GM23338 (cell line): ENCODE data around the gene HYAL4. TPM values are rescaled to one million over a fixed set of nuclear protein-coding genes. Genes with fewer than 3 reads are reported as not detected.

ENCODE experiments used
- ATAC-seq: fragments of 200-7000 bp; cut with Tn5 transposase; 3 replicates; pipeline ENCODE4 v1.9.1; 2020
- DNase-seq: peaks from one replicate; pipeline ENCODE4 v3.0.0-alpha.2; 2015; ENCODE audit warnings: low spot score
- H2AFZ ChIP-seq: fragments of 200-600 bp; sonication (generic); 2 replicates; pipeline ENCODE4 v1.8.0; 2016; ENCODE audit warnings: antibody characterized with exemption, mild to moderate bottlenecking, moderate library complexity
- H3F3A ChIP-seq: fragments of 200-600 bp; sonication (generic); replicated peaks from 2 replicates; pipeline ENCODE4 v1.8.0; 2017; ENCODE audit warnings: antibody characterized with exemption, mixed run types, low read depth
- H3K27ac ChIP-seq: fragments of 200-600 bp; sonication (generic); 2 replicates; pipeline ENCODE4 v1.6.1; 2016; ENCODE audit warnings: low read depth
- H3K27me3 ChIP-seq: fragments of 200-600 bp; sonication (generic); 2 replicates; pipeline ENCODE4 v1.8.0; 2016; ENCODE audit warnings: mild to moderate bottlenecking, mixed run types, moderate library complexity; ENCODE audit not compliant: insufficient read depth
- H3K36me3 ChIP-seq: fragments of 200-600 bp; sonication (generic); 2 replicates; pipeline ENCODE4 v1.8.0; 2016; ENCODE audit warnings: mild to moderate bottlenecking; ENCODE audit not compliant: insufficient read depth
- H3K4me1 ChIP-seq: fragments of 200-600 bp; sonication (generic); 2 replicates; pipeline ENCODE4 v1.8.0; 2016; ENCODE audit warnings: mild to moderate bottlenecking, moderate library complexity; ENCODE audit not compliant: insufficient read depth
- H3K4me2 ChIP-seq: fragments of 200-600 bp; sonication (generic); 2 replicates; pipeline ENCODE4 v1.7.1; 2017; ENCODE audit warnings: mixed run types
- H3K4me3 ChIP-seq: fragments of 200-600 bp; sonication (generic); 2 replicates; pipeline ENCODE4 v1.6.1; 2016; ENCODE audit warnings: mixed run types
- H3K79me2 ChIP-seq: fragments of 200-600 bp; sonication (generic); replicated peaks from 2 replicates; pipeline ENCODE4 v1.8.0; 2017; ENCODE audit warnings: mild to moderate bottlenecking; ENCODE audit not compliant: insufficient read depth
- H3K9me2 ChIP-seq: fragments of 200-600 bp; sonication (generic); 2 replicates; pipeline ENCODE4 v1.8.0; 2017; ENCODE audit not compliant: insufficient read depth
- H4K20me1 ChIP-seq: fragments of 200-600 bp; sonication (generic); replicated peaks from 2 replicates; pipeline ENCODE4 v1.8.0; 2017; ENCODE audit warnings: mild to moderate bottlenecking; ENCODE audit not compliant: insufficient read depth
- H3K27ac Mint-ChIP-seq: 2 replicates; pipeline ENCODE4 v1.8.0; 2020; ENCODE audit warnings: inconsistent platforms, mild to moderate bottlenecking, moderate library complexity, mixed read lengths
- H3K27me3 Mint-ChIP-seq: 3 replicates; pipeline ENCODE4 v1.8.0; 2022; ENCODE audit warnings: low read depth, mild to moderate bottlenecking, moderate library complexity, mixed read lengths, inconsistent platforms; ENCODE audit not compliant: insufficient read depth, poor library complexity
- H3K36me3 Mint-ChIP-seq: 3 replicates; pipeline ENCODE4 v1.8.0; 2021; ENCODE audit warnings: low read depth, mild to moderate bottlenecking, inconsistent platforms, moderate library complexity, mixed read lengths
- H3K4me1 Mint-ChIP-seq: 3 replicates; pipeline ENCODE4 v1.8.0; 2020; ENCODE audit warnings: mild to moderate bottlenecking, inconsistent platforms, mixed read lengths
- H3K4me3 Mint-ChIP-seq: 3 replicates; pipeline ENCODE4 v1.8.0; 2021; ENCODE audit warnings: moderate library complexity, mild to moderate bottlenecking, inconsistent platforms, mixed read lengths
- H3K9me3 Mint-ChIP-seq: 3 replicates; pipeline ENCODE4 v1.8.0; 2020; ENCODE audit warnings: moderate library complexity, mild to moderate bottlenecking, inconsistent platforms, mixed read lengths
- CREB1 ChIP-seq: fragments of 250-450 bp; sonication (Bioruptor Pico); IDR thresholded peaks from 2 replicates; pipeline ENCODE4 v1.5.0; 2020; ENCODE audit warnings: low read depth, mild to moderate bottlenecking, moderate library complexity
- EZH2 ChIP-seq: fragments of 200-600 bp; sonication (generic); IDR thresholded peaks from one replicate; pipeline ENCODE4 v1.8.0; 2017; ENCODE audit warnings: antibody characterized with exemption, mild to moderate bottlenecking, low read depth; ENCODE audit not compliant: unreplicated experiment
- EZH2phosphoT487 ChIP-seq: fragments of 200-600 bp; sonication (generic); IDR thresholded peaks from one replicate; pipeline ENCODE4 v1.8.1; 2018; ENCODE audit warnings: antibody characterized with exemption; ENCODE audit not compliant: unreplicated experiment
- JUNB ChIP-seq: IDR thresholded peaks from one replicate; pipeline ENCODE4 v1.6.1; 2016; ENCODE audit warnings: antibody characterized with exemption; ENCODE audit not compliant: unreplicated experiment
- NANOG ChIP-seq: IDR thresholded peaks from 2 replicates; pipeline ENCODE4 v1.6.1; 2016; ENCODE audit warnings: antibody characterized with exemption, borderline replicate concordance
- POLR2AphosphoS5 ChIP-seq: IDR thresholded peaks from 2 replicates; pipeline ENCODE4 v1.6.1; 2016; ENCODE audit warnings: antibody characterized with exemption, low read depth
- STAT1 ChIP-seq: IDR thresholded peaks from one replicate; pipeline ENCODE4 v1.6.1; 2016; ENCODE audit warnings: antibody characterized with exemption; ENCODE audit not compliant: unreplicated experiment
- ZNF114 ChIP-seq: fragments of 250-450 bp; sonication (Bioruptor Pico); IDR thresholded peaks from 2 replicates; pipeline ENCODE4 v1.5.0; 2020; ENCODE audit warnings: mild to moderate bottlenecking, moderate library complexity
- ZNF331 ChIP-seq: fragments of 250-450 bp; sonication (Bioruptor Pico); IDR thresholded peaks from 2 replicates; pipeline ENCODE4 v1.5.0; 2020; ENCODE audit warnings: low read depth, mild to moderate bottlenecking, moderate library complexity
- polyA plus RNA-seq: library from polyadenylated mRNA; unstranded; fragments of >200 nt; fragmentation: Nextera tagmentation; extraction: Ambion mirVana; gene quantifications from 2 replicates; pipeline ENCODE4 v1.2.1, GENCODE V29; 2016
- total RNA-seq: library from RNA; depleted of rRNA; stranded (reverse); fragments of >200 nt; shearing (Covaris generic); gene quantifications from 2 replicates; pipeline ENCODE4 v1.2.3, GENCODE V29; 2014
- TF ChIP-seq, protein P1 (sequence below): IDR thresholded peaks from 2 replicates; pipeline ENCODE4 v1.6.1; 2016; ENCODE audit warnings: antibody characterized with exemption
- TF ChIP-seq, protein P2 (sequence below): IDR thresholded peaks from one replicate; pipeline ENCODE4 v1.6.1; 2018; ENCODE audit warnings: antibody characterized with exemption; ENCODE audit not compliant: unreplicated experiment
- TF ChIP-seq, protein P3 (sequence below): fragments of 250-450 bp; sonication (Bioruptor Pico); IDR thresholded peaks from 2 replicates; pipeline ENCODE4 v1.5.0; 2020; ENCODE audit warnings: mild to moderate bottlenecking, moderate library complexity
- TF ChIP-seq, protein P4 (sequence below), 2 experiments: fragments of 200-600 bp in 1 of 2; sonication (generic) in 1 of 2; conservative IDR thresholded peaks; 2 replicates each; pipeline versions ENCODE4 v1.5.1 to v1.6.1; 2016 to 2017; ENCODE audit warnings: antibody characterized with exemption in 2 of 2, low read depth in 2 of 2, mild to moderate bottlenecking in 2 of 2, moderate library complexity in 1 of 2

HYAL4 gene
- total and polyA plus RNA-seq, 2 experiments from 2014 or later: not detected

DNA sequence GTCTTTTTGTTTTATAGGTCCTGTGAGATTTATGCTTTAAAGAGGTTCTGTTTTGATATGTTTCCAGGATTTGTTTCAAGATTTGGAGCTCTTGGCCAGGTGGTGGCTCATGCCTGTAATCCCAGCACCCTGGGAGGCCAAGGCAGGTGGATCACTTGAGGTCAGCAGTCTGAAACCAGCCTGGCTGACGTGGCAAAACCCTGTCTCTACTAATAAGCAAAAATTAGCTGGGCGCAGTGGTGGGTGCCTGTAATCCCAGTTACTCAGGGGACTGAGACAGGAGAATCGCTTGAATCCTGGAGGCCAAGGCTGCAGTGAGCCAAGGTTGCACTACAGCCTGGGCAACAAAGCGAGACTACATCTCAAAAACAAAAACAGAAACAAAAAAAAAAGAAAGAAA lies 8.3 kb upstream of the HYAL4 start:
- no peaks in the 10 kb centered on the region for H3K27me3 ChIP-seq
- peak overlapping the region; percentile 24; the same call in 1 of the 2 replicates for H2AFZ ChIP-seq
- H3K27ac ChIP-seq: no peak overlapping the region
- H3K4me3 ChIP-seq: no peak overlapping the region
- H3K4me2 ChIP-seq: no peak overlapping the region
- H3K36me3 ChIP-seq: no peaks in the 10 kb centered on the region
- peaks cover 3% of the 10 kb centered on the region; the same call in 2 of the 3 replicates for H3K36me3 Mint-ChIP-seq
- no peak overlapping the region for H3K27ac Mint-ChIP-seq
- no peaks in the 10 kb centered on the region for H3K79me2 ChIP-seq
- ATAC-seq (no peak), DNase-seq (no peak)
- H3K9me3 Mint-ChIP-seq: peaks cover 2% of the 10 kb centered on the region; the same call in 2 of the 3 replicates
- H3F3A ChIP-seq: no peaks in the 10 kb centered on the region
- peaks cover 3% of the 10 kb centered on the region for H3K27me3 Mint-ChIP-seq
- H3K9me2 ChIP-seq: no peaks in the 10 kb centered on the region
- no peak overlapping the region for H3K4me3 Mint-ChIP-seq
- H4K20me1 ChIP-seq: no peaks in the 10 kb centered on the region
- no peaks in the 10 kb centered on the region for H3K4me1 Mint-ChIP-seq
- H3K4me1 ChIP-seq: no peaks in the 10 kb centered on the region
- no peak for TF ChIP-seq NANOG
- TF ChIP-seq ZNF114 (CRISPR knock-in tag): no peak
- TF ChIP-seq, protein P1, sequence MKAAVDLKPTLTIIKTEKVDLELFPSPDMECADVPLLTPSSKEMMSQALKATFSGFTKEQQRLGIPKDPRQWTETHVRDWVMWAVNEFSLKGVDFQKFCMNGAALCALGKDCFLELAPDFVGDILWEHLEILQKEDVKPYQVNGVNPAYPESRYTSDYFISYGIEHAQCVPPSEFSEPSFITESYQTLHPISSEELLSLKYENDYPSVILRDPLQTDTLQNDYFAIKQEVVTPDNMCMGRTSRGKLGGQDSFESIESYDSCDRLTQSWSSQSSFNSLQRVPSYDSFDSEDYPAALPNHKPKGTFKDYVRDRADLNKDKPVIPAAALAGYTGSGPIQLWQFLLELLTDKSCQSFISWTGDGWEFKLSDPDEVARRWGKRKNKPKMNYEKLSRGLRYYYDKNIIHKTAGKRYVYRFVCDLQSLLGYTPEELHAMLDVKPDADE: no peak
- TF ChIP-seq POLR2AphosphoS5: no peak
- TF ChIP-seq EZH2: no peak
- no peak for TF ChIP-seq JUNB
- TF ChIP-seq, protein P2, sequence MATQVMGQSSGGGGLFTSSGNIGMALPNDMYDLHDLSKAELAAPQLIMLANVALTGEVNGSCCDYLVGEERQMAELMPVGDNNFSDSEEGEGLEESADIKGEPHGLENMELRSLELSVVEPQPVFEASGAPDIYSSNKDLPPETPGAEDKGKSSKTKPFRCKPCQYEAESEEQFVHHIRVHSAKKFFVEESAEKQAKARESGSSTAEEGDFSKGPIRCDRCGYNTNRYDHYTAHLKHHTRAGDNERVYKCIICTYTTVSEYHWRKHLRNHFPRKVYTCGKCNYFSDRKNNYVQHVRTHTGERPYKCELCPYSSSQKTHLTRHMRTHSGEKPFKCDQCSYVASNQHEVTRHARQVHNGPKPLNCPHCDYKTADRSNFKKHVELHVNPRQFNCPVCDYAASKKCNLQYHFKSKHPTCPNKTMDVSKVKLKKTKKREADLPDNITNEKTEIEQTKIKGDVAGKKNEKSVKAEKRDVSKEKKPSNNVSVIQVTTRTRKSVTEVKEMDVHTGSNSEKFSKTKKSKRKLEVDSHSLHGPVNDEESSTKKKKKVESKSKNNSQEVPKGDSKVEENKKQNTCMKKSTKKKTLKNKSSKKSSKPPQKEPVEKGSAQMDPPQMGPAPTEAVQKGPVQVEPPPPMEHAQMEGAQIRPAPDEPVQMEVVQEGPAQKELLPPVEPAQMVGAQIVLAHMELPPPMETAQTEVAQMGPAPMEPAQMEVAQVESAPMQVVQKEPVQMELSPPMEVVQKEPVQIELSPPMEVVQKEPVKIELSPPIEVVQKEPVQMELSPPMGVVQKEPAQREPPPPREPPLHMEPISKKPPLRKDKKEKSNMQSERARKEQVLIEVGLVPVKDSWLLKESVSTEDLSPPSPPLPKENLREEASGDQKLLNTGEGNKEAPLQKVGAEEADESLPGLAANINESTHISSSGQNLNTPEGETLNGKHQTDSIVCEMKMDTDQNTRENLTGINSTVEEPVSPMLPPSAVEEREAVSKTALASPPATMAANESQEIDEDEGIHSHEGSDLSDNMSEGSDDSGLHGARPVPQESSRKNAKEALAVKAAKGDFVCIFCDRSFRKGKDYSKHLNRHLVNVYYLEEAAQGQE: no peak
- TF ChIP-seq STAT1: no peak
- TF ChIP-seq EZH2phosphoT487: no peak
- TF ChIP-seq, protein P3, sequence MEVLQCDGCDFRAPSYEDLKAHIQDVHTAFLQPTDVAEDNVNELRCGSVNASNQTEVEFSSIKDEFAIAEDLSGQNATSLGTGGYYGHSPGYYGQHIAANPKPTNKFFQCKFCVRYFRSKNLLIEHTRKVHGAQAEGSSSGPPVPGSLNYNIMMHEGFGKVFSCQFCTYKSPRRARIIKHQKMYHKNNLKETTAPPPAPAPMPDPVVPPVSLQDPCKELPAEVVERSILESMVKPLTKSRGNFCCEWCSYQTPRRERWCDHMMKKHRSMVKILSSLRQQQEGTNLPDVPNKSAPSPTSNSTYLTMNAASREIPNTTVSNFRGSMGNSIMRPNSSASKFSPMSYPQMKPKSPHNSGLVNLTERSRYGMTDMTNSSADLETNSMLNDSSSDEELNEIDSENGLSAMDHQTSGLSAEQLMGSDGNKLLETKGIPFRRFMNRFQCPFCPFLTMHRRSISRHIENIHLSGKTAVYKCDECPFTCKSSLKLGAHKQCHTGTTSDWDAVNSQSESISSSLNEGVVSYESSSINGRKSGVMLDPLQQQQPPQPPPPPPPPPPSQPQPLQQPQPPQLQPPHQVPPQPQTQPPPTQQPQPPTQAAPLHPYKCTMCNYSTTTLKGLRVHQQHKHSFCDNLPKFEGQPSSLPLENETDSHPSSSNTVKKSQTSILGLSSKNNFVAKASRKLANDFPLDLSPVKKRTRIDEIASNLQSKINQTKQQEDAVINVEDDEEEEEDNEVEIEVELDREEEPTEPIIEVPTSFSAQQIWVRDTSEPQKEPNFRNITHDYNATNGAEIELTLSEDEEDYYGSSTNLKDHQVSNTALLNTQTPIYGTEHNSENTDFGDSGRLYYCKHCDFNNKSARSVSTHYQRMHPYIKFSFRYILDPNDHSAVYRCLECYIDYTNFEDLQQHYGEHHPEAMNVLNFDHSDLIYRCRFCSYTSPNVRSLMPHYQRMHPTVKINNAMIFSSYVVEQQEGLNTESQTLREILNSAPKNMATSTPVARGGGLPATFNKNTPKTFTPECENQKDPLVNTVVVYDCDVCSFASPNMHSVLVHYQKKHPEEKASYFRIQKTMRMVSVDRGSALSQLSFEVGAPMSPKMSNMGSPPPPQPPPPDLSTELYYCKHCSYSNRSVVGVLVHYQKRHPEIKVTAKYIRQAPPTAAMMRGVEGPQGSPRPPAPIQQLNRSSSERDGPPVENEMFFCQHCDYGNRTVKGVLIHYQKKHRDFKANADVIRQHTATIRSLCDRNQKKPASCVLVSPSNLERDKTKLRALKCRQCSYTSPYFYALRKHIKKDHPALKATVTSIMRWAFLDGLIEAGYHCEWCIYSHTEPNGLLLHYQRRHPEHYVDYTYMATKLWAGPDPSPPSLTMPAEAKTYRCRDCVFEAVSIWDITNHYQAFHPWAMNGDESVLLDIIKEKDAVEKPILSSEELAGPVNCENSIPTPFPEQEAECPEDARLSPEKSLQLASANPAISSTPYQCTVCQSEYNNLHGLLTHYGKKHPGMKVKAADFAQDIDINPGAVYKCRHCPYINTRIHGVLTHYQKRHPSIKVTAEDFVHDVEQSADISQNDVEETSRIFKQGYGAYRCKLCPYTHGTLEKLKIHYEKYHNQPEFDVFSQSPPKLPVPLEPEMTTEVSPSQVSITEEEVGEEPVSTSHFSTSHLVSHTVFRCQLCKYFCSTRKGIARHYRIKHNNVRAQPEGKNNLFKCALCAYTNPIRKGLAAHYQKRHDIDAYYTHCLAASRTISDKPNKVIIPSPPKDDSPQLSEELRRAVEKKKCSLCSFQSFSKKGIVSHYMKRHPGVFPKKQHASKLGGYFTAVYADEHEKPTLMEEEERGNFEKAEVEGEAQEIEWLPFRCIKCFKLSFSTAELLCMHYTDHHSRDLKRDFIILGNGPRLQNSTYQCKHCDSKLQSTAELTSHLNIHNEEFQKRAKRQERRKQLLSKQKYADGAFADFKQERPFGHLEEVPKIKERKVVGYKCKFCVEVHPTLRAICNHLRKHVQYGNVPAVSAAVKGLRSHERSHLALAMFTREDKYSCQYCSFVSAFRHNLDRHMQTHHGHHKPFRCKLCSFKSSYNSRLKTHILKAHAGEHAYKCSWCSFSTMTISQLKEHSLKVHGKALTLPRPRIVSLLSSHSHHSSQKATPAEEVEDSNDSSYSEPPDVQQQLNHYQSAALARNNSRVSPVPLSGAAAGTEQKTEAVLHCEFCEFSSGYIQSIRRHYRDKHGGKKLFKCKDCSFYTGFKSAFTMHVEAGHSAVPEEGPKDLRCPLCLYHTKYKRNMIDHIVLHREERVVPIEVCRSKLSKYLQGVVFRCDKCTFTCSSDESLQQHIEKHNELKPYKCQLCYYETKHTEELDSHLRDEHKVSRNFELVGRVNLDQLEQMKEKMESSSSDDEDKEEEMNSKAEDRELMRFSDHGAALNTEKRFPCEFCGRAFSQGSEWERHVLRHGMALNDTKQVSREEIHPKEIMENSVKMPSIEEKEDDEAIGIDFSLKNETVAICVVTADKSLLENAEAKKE: no peak
- TF ChIP-seq, protein P4, sequence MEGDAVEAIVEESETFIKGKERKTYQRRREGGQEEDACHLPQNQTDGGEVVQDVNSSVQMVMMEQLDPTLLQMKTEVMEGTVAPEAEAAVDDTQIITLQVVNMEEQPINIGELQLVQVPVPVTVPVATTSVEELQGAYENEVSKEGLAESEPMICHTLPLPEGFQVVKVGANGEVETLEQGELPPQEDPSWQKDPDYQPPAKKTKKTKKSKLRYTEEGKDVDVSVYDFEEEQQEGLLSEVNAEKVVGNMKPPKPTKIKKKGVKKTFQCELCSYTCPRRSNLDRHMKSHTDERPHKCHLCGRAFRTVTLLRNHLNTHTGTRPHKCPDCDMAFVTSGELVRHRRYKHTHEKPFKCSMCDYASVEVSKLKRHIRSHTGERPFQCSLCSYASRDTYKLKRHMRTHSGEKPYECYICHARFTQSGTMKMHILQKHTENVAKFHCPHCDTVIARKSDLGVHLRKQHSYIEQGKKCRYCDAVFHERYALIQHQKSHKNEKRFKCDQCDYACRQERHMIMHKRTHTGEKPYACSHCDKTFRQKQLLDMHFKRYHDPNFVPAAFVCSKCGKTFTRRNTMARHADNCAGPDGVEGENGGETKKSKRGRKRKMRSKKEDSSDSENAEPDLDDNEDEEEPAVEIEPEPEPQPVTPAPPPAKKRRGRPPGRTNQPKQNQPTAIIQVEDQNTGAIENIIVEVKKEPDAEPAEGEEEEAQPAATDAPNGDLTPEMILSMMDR (conservative IDR thresholded peaks at IDR 0.05; ENCODE audit: low read depth in 2 of 2): no peak
- no peak for TF ChIP-seq CREB1
- TF ChIP-seq ZNF331 (CRISPR knock-in tag): no peak
